GM23338 (cell line): ENCODE data around the gene EXOC3L2. TPM values are rescaled to one million over a fixed set of nuclear protein-coding genes. Genes with fewer than 3 reads are reported as not detected.

ENCODE experiments used
- ATAC-seq: fragments of 200-7000 bp; cut with Tn5 transposase; 3 replicates; pipeline ENCODE4 v1.9.1; 2020
- DNase-seq: peaks from one replicate; pipeline ENCODE4 v3.0.0-alpha.2; 2015; ENCODE audit warnings: low spot score
- H2AFZ ChIP-seq: fragments of 200-600 bp; sonication (generic); 2 replicates; pipeline ENCODE4 v1.8.0; 2016; ENCODE audit warnings: antibody characterized with exemption, mild to moderate bottlenecking, moderate library complexity
- H3F3A ChIP-seq: fragments of 200-600 bp; sonication (generic); replicated peaks from 2 replicates; pipeline ENCODE4 v1.8.0; 2017; ENCODE audit warnings: antibody characterized with exemption, mixed run types, low read depth
- H3K27ac ChIP-seq: fragments of 200-600 bp; sonication (generic); 2 replicates; pipeline ENCODE4 v1.6.1; 2016; ENCODE audit warnings: low read depth
- H3K27me3 ChIP-seq: fragments of 200-600 bp; sonication (generic); 2 replicates; pipeline ENCODE4 v1.8.0; 2016; ENCODE audit warnings: mild to moderate bottlenecking, mixed run types, moderate library complexity; ENCODE audit not compliant: insufficient read depth
- H3K36me3 ChIP-seq: fragments of 200-600 bp; sonication (generic); 2 replicates; pipeline ENCODE4 v1.8.0; 2016; ENCODE audit warnings: mild to moderate bottlenecking; ENCODE audit not compliant: insufficient read depth
- H3K4me1 ChIP-seq: fragments of 200-600 bp; sonication (generic); 2 replicates; pipeline ENCODE4 v1.8.0; 2016; ENCODE audit warnings: mild to moderate bottlenecking, moderate library complexity; ENCODE audit not compliant: insufficient read depth
- H3K4me2 ChIP-seq: fragments of 200-600 bp; sonication (generic); 2 replicates; pipeline ENCODE4 v1.7.1; 2017; ENCODE audit warnings: mixed run types
- H3K4me3 ChIP-seq: fragments of 200-600 bp; sonication (generic); 2 replicates; pipeline ENCODE4 v1.6.1; 2016; ENCODE audit warnings: mixed run types
- H3K79me2 ChIP-seq: fragments of 200-600 bp; sonication (generic); replicated peaks from 2 replicates; pipeline ENCODE4 v1.8.0; 2017; ENCODE audit warnings: mild to moderate bottlenecking; ENCODE audit not compliant: insufficient read depth
- H3K9me2 ChIP-seq: fragments of 200-600 bp; sonication (generic); 2 replicates; pipeline ENCODE4 v1.8.0; 2017; ENCODE audit not compliant: insufficient read depth
- H4K20me1 ChIP-seq: fragments of 200-600 bp; sonication (generic); replicated peaks from 2 replicates; pipeline ENCODE4 v1.8.0; 2017; ENCODE audit warnings: mild to moderate bottlenecking; ENCODE audit not compliant: insufficient read depth
- H3K27ac Mint-ChIP-seq: 2 replicates; pipeline ENCODE4 v1.8.0; 2020; ENCODE audit warnings: inconsistent platforms, mild to moderate bottlenecking, moderate library complexity, mixed read lengths
- H3K27me3 Mint-ChIP-seq: 3 replicates; pipeline ENCODE4 v1.8.0; 2022; ENCODE audit warnings: low read depth, mild to moderate bottlenecking, moderate library complexity, mixed read lengths, inconsistent platforms; ENCODE audit not compliant: insufficient read depth, poor library complexity
- H3K36me3 Mint-ChIP-seq: 3 replicates; pipeline ENCODE4 v1.8.0; 2021; ENCODE audit warnings: low read depth, mild to moderate bottlenecking, inconsistent platforms, moderate library complexity, mixed read lengths
- H3K4me1 Mint-ChIP-seq: 3 replicates; pipeline ENCODE4 v1.8.0; 2020; ENCODE audit warnings: mild to moderate bottlenecking, inconsistent platforms, mixed read lengths
- H3K4me3 Mint-ChIP-seq: 3 replicates; pipeline ENCODE4 v1.8.0; 2021; ENCODE audit warnings: moderate library complexity, mild to moderate bottlenecking, inconsistent platforms, mixed read lengths
- H3K9me3 Mint-ChIP-seq: 3 replicates; pipeline ENCODE4 v1.8.0; 2020; ENCODE audit warnings: moderate library complexity, mild to moderate bottlenecking, inconsistent platforms, mixed read lengths
- CREB1 ChIP-seq: fragments of 250-450 bp; sonication (Bioruptor Pico); IDR thresholded peaks from 2 replicates; pipeline ENCODE4 v1.5.0; 2020; ENCODE audit warnings: low read depth, mild to moderate bottlenecking, moderate library complexity
- CTCF ChIP-seq, 2 experiments: fragments of 200-600 bp in 1 of 2; sonication (generic) in 1 of 2; conservative IDR thresholded peaks; 2 replicates each; pipeline versions ENCODE4 v1.5.1 to v1.6.1; 2016 to 2017; ENCODE audit warnings: antibody characterized with exemption in 2 of 2, low read depth in 2 of 2, mild to moderate bottlenecking in 2 of 2, moderate library complexity in 1 of 2
- ETS1 ChIP-seq: IDR thresholded peaks from 2 replicates; pipeline ENCODE4 v1.6.1; 2016; ENCODE audit warnings: antibody characterized with exemption
- EZH2 ChIP-seq: fragments of 200-600 bp; sonication (generic); IDR thresholded peaks from one replicate; pipeline ENCODE4 v1.8.0; 2017; ENCODE audit warnings: antibody characterized with exemption, mild to moderate bottlenecking, low read depth; ENCODE audit not compliant: unreplicated experiment
- EZH2phosphoT487 ChIP-seq: fragments of 200-600 bp; sonication (generic); IDR thresholded peaks from one replicate; pipeline ENCODE4 v1.8.1; 2018; ENCODE audit warnings: antibody characterized with exemption; ENCODE audit not compliant: unreplicated experiment
- JUNB ChIP-seq: IDR thresholded peaks from one replicate; pipeline ENCODE4 v1.6.1; 2016; ENCODE audit warnings: antibody characterized with exemption; ENCODE audit not compliant: unreplicated experiment
- POLR2AphosphoS5 ChIP-seq: IDR thresholded peaks from 2 replicates; pipeline ENCODE4 v1.6.1; 2016; ENCODE audit warnings: antibody characterized with exemption, low read depth
- REST ChIP-seq: IDR thresholded peaks from one replicate; pipeline ENCODE4 v1.6.1; 2018; ENCODE audit warnings: antibody characterized with exemption; ENCODE audit not compliant: unreplicated experiment
- STAT1 ChIP-seq: IDR thresholded peaks from one replicate; pipeline ENCODE4 v1.6.1; 2016; ENCODE audit warnings: antibody characterized with exemption; ENCODE audit not compliant: unreplicated experiment
- ZNF114 ChIP-seq: fragments of 250-450 bp; sonication (Bioruptor Pico); IDR thresholded peaks from 2 replicates; pipeline ENCODE4 v1.5.0; 2020; ENCODE audit warnings: mild to moderate bottlenecking, moderate library complexity
- polyA plus RNA-seq: library from polyadenylated mRNA; unstranded; fragments of >200 nt; fragmentation: Nextera tagmentation; extraction: Ambion mirVana; gene quantifications from 2 replicates; pipeline ENCODE4 v1.2.1, GENCODE V29; 2016
- total RNA-seq: library from RNA; depleted of rRNA; stranded (reverse); fragments of >200 nt; shearing (Covaris generic); gene quantifications from 2 replicates; pipeline ENCODE4 v1.2.3, GENCODE V29; 2014

The EXOC3L2 gene
- total and polyA plus RNA-seq, 2 experiments from 2014 or later, result 2.8 to 3.2 TPM

GRCh38 chr19:45244133-45244794 lies 943 bp downstream of the EXOC3L2 start:
- no peaks in the 10 kb centered on the region for H3K9me2 ChIP-seq
- H3K36me3 Mint-ChIP-seq, result no peaks in the 10 kb centered on the region
- no peak overlapping the region for H3K27ac ChIP-seq
- TF ChIP-seq ZNF114 (CRISPR knock-in tag) (no peak), JUNB (no peak), CTCF (conservative IDR thresholded peaks at IDR 0.05; ENCODE audit: low read depth in 2 of 2) (no peak), ETS1 (no peak), EZH2 (no peak), POLR2AphosphoS5 (no peak)
- H3K4me3 ChIP-seq, result no peak overlapping the region
- no peak overlapping the region for H3K4me3 Mint-ChIP-seq
- H3K79me2 ChIP-seq, result no peaks in the 10 kb centered on the region
- no peak overlapping the region for H2AFZ ChIP-seq
- ATAC-seq (no peak), DNase-seq (no peak)
- H4K20me1 ChIP-seq, result no peaks in the 10 kb centered on the region
- H3K4me1 ChIP-seq, result peaks cover 3% of the 10 kb centered on the region; the same call in 1 of the 2 replicates
- no peaks in the 10 kb centered on the region for H3K9me3 Mint-ChIP-seq
- H3K27me3 ChIP-seq, result peaks cover 5% of the 10 kb centered on the region; the same call in 1 of the 2 replicates
- H3K4me1 Mint-ChIP-seq, result peaks cover 5% of the 10 kb centered on the region; the same call in 1 of the 3 replicates
- H3F3A ChIP-seq, result peaks cover 2% of the 10 kb centered on the region; the same call in 1 of the 2 replicates
- peaks cover 14% of the 10 kb centered on the region for H3K27me3 Mint-ChIP-seq
- H3K4me2 ChIP-seq, result no peak overlapping the region
- H3K36me3 ChIP-seq, result no peaks in the 10 kb centered on the region
- H3K27ac Mint-ChIP-seq, result no peak overlapping the region

DNA sequence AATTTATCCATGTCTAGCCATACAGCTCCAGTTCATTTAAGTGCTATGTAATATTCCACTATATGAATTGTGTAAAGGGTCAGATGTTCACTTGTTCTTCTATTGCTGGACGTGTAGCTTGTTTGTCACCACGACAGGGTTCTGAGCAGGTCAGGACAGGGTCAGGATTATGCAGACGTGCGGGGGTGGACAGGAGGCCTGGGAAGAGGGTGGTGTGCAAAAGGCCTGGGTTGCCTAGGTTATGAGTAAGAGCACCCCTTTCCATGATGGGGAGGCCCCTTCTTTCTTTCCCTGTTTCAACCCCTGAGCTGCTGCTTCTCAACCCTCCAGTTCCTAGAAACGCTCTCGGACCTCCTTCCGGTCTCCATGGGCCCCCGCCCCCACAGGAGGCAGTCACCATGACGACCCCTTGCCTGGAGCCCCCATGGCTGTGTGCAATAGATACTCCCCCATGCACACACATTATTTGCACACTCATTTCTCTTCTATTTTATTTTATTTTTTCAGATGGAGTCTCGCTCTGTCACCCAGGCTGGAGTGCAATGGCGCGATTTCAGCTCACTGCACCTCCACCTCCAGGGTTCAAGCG lies 2.0 kb downstream of the EXOC3L2 start:
- no peak overlapping the region for H3K4me2 ChIP-seq
- Mint-ChIP-seq H3K27ac (no peak overlapping the region), H3K9me3 (no peaks in the 10 kb centered on the region), H3K36me3 (no peaks in the 10 kb centered on the region), H3K27me3 (peaks cover 13% of the 10 kb centered on the region), H3K4me3 (no peak overlapping the region), H3K4me1 (peaks cover 5% of the 10 kb centered on the region; the same call in 1 of the 3 replicates)
- H3K9me2 ChIP-seq, result no peaks in the 10 kb centered on the region
- no peak overlapping the region for H2AFZ ChIP-seq
- no peaks in the 10 kb centered on the region for H3K36me3 ChIP-seq
- no peaks in the 10 kb centered on the region for H3K79me2 ChIP-seq
- H3K27ac ChIP-seq, result no peak overlapping the region
- no peaks in the 10 kb centered on the region for H4K20me1 ChIP-seq
- H3K4me3 ChIP-seq, result no peak overlapping the region
- H3F3A ChIP-seq, result no peaks in the 10 kb centered on the region
- DNase-seq (no peak), ATAC-seq (no peak)
- H3K27me3 ChIP-seq, result no peaks in the 10 kb centered on the region
- H3K4me1 ChIP-seq, result no peaks in the 10 kb centered on the region; the same call in 1 of the 2 replicates
- TF ChIP-seq POLR2AphosphoS5 (no peak), CREB1 (CRISPR knock-in tag) (no peak), REST (no peak), STAT1 (no peak), ZNF114 (CRISPR knock-in tag) (no peak), EZH2phosphoT487 (no peak), JUNB (no peak)
